IMR-90 (cell line): ENCODE data around the gene CPED1. TPM values are rescaled to one million over a fixed set of nuclear protein-coding genes. Genes with fewer than 3 reads are reported as not detected.

ENCODE experiments used
- ATAC-seq: fragments of 200-7000 bp; cut with Tn5 transposase; 2 replicates; pipeline ENCODE4 v1.9.1; 2020; ENCODE audit warnings: low read depth, mild to moderate bottlenecking, moderate library complexity
- BruUV-seq: library from RNA; stranded (reverse); fragments of 400-500 nt; replicated peaks from 2 replicates; lab custom pipeline; 2021; lab: Mats Ljungman, UMichigan
- CTCF ChIA-PET: fragments of 300-600 bp; formaldehyde crosslinking; extraction: SDS; loops from one replicate; lab custom pipeline; 2021; ENCODE audit warnings: antibody characterized with exemption; lab: Yijun Ruan, JAX
- POLR2A ChIA-PET: fragments of 300-600 bp; sonication (Branson Sonifier 250); formaldehyde crosslinking; loops from one replicate; lab custom pipeline; 2022; ENCODE audit warnings: antibody characterized with exemption; ENCODE audit not compliant: unreplicated experiment; lab: Charles Lee
- DNase-seq: peaks from one replicate; pipeline ENCODE4 v3.0.0; 2013
- H2AFZ ChIP-seq: replicated peaks from 2 replicates; pipeline ENCODE3; 2013; ENCODE audit warnings: low read length, mild to moderate bottlenecking; ENCODE audit not compliant: poor library complexity
- H2AK5ac ChIP-seq: 2 replicates; pipeline ENCODE4 v1.6.1; 2013; ENCODE audit warnings: low read depth, low read length, inconsistent platforms
- H2AK9ac ChIP-seq: replicated peaks from 2 replicates; pipeline ENCODE3; 2013; ENCODE audit warnings: mild to moderate bottlenecking, low read depth, low read length, moderate library complexity; ENCODE audit not compliant: poor library complexity
- H2BK120ac ChIP-seq: 2 replicates; pipeline ENCODE4 v1.6.1; 2013; ENCODE audit warnings: low read depth, low read length, inconsistent platforms
- H2BK15ac ChIP-seq: 3 replicates; pipeline ENCODE4 v1.6.1; 2013; ENCODE audit warnings: low read depth, low read length, inconsistent platforms
- H2BK20ac ChIP-seq: 2 replicates; pipeline ENCODE4 v1.6.1; 2013; ENCODE audit warnings: low read depth, mild to moderate bottlenecking, inconsistent platforms, low read length, moderate library complexity
- H2BK5ac ChIP-seq: 2 replicates; pipeline ENCODE4 v1.6.1; 2013; ENCODE audit warnings: mild to moderate bottlenecking, low read depth, low read length, inconsistent platforms; ENCODE audit not compliant: poor library complexity, severe bottlenecking
- H3K14ac ChIP-seq: replicated peaks from 2 replicates; pipeline ENCODE4 v1.6.1; 2013; ENCODE audit warnings: low read depth, low read length, inconsistent platforms
- H3K18ac ChIP-seq: 2 replicates; pipeline ENCODE4 v1.6.1; 2013; ENCODE audit warnings: low read depth, low read length, control low read depth
- H3K23ac ChIP-seq: 2 replicates; pipeline ENCODE4 v1.6.1; 2013; ENCODE audit warnings: low read depth, low read length, inconsistent platforms
- H3K27ac ChIP-seq: 2 replicates; pipeline ENCODE4 v1.5.1; 2013; ENCODE audit warnings: mild to moderate bottlenecking, control low read depth, low read length; ENCODE audit not compliant: insufficient read depth
- H3K27me3 ChIP-seq: 2 replicates; pipeline ENCODE4 v1.6.1; 2013; ENCODE audit warnings: low read length; ENCODE audit not compliant: control insufficient read depth, insufficient read depth
- H3K36me3 ChIP-seq: 2 replicates; pipeline ENCODE4 v1.6.1; 2013; ENCODE audit warnings: low read length, mixed read lengths; ENCODE audit not compliant: control insufficient read depth, insufficient read depth
- H3K4ac ChIP-seq: 2 replicates; pipeline ENCODE4 v1.6.1; 2013; ENCODE audit warnings: low read depth, low read length, inconsistent platforms
- H3K4me1 ChIP-seq: 2 replicates; pipeline ENCODE4 v1.6.1; 2013; ENCODE audit warnings: low read length, mixed read lengths; ENCODE audit not compliant: control insufficient read depth, insufficient read depth
- H3K4me2 ChIP-seq: 2 replicates; pipeline ENCODE4 v1.6.1; 2013; ENCODE audit warnings: low read depth, mild to moderate bottlenecking, control low read depth, low read length, moderate library complexity
- H3K4me3 ChIP-seq: 2 replicates; pipeline ENCODE4 v1.5.1; 2013; ENCODE audit warnings: low read depth, mild to moderate bottlenecking, control low read depth, low read length, moderate library complexity; ENCODE audit not compliant: insufficient read depth
- H3K56ac ChIP-seq: 2 replicates; pipeline ENCODE4 v1.6.1; 2013; ENCODE audit warnings: low read length, inconsistent platforms; ENCODE audit not compliant: insufficient read depth; ENCODE audit errors: extremely low read depth
- H3K79me1 ChIP-seq, 2 experiments: 2 replicates each; pipeline ENCODE4 v1.6.1; 2013; ENCODE audit warnings: low read length in 2 of 2, inconsistent platforms in 1 of 2, low read depth in 1 of 2
- H3K9ac ChIP-seq: 2 replicates; pipeline ENCODE4 v1.6.1; 2013; ENCODE audit warnings: low read depth, low read length, control low read depth
- H3K9me1 ChIP-seq: 2 replicates; pipeline ENCODE4 v1.6.1; 2013; ENCODE audit warnings: low read length, inconsistent platforms; ENCODE audit not compliant: insufficient read depth
- H3K9me3 ChIP-seq: 2 replicates; pipeline ENCODE4 v1.6.1; 2013; ENCODE audit warnings: low read length; ENCODE audit not compliant: control insufficient read depth, insufficient read depth
- H4K20me1 ChIP-seq: 2 replicates; pipeline ENCODE4 v1.6.1; 2013; ENCODE audit warnings: low read length, inconsistent platforms; ENCODE audit not compliant: insufficient read depth
- H4K5ac ChIP-seq: 2 replicates; pipeline ENCODE4 v1.6.1; 2013; ENCODE audit warnings: mild to moderate bottlenecking, low read depth, low read length, control low read depth
- H4K8ac ChIP-seq, 2 experiments: 2 replicates each; pipeline ENCODE4 v1.6.1; 2013; ENCODE audit warnings: low read depth in 2 of 2, low read length in 2 of 2, control low read depth in 1 of 2, inconsistent platforms in 1 of 2
- H4K91ac ChIP-seq: 2 replicates; pipeline ENCODE4 v1.6.1; 2013; ENCODE audit warnings: low read depth, low read length, inconsistent platforms; ENCODE audit not compliant: insufficient read depth
- BHLHE40 ChIP-seq: fragments of 150-350 bp; IDR thresholded peaks from 2 replicates; pipeline ENCODE4 v1.6.1; 2016; ENCODE audit warnings: mild to moderate bottlenecking, low read depth, low read length
- CTCF ChIP-seq: conservative IDR thresholded peaks from 2 replicates; pipeline ENCODE4 v1.5.1; 2012; ENCODE audit warnings: mild to moderate bottlenecking, low read depth, low read length, improper control_type of control experiment
- ELK1 ChIP-seq: fragments of 150-350 bp; IDR thresholded peaks from 2 replicates; pipeline ENCODE4 v1.6.1; 2016; ENCODE audit warnings: low read depth, mild to moderate bottlenecking, low read length, moderate library complexity, borderline replicate concordance
- MAFK ChIP-seq: IDR thresholded peaks from 2 replicates; pipeline ENCODE4 v1.6.1; 2012; ENCODE audit warnings: low read depth, low read length, improper control_type of control experiment
- MAZ ChIP-seq: IDR thresholded peaks from 2 replicates; pipeline ENCODE4 v1.6.1; 2012; ENCODE audit warnings: low read depth, mild to moderate bottlenecking, low read length, improper control_type of control experiment, moderate library complexity, borderline replicate concordance
- MXI1 ChIP-seq: IDR thresholded peaks from 2 replicates; pipeline ENCODE4 v1.6.1; 2012; ENCODE audit warnings: low read depth, mild to moderate bottlenecking, low read length, moderate library complexity, borderline replicate concordance
- NFE2L2 ChIP-seq: fragments of 150-350 bp; IDR thresholded peaks from 2 replicates; pipeline ENCODE4 v1.6.1; 2016; ENCODE audit warnings: low read depth, mild to moderate bottlenecking, low read length
- POLR2A ChIP-seq: IDR thresholded peaks from 2 replicates; pipeline ENCODE4 v1.6.1; 2012; ENCODE audit warnings: mild to moderate bottlenecking, low read depth, low read length
- RCOR1 ChIP-seq: IDR thresholded peaks from 2 replicates; pipeline ENCODE4 v1.6.1; 2012; ENCODE audit warnings: mild to moderate bottlenecking, low read length, improper control_type of control experiment; ENCODE audit not compliant: insufficient replicate concordance
- USF2 ChIP-seq: fragments of 150-350 bp; IDR thresholded peaks from 2 replicates; pipeline ENCODE4 v1.6.1; 2017; ENCODE audit warnings: mild to moderate bottlenecking, antibody characterized with exemption, low read length, low read depth
- WGBS, 2 experiments: methylation state at CpG; one replicate each; pipeline versions ENCODE4 v1.1.5 to v1.1.7; 2013; ENCODE audit warnings: missing lambda C conversion rate in 2 of 2; ENCODE audit not compliant: insufficient read length in 1 of 2; ENCODE audit errors: extremely low coverage in 2 of 2; 5-methylcytosine and 5-hydroxymethylcytosine counted together
- dilution Hi-C: fragments of 300-500 bp; cut with HindIII; formaldehyde crosslinking; loops from one replicate; pipeline ENCODE4 v1.14.3; 2018; ENCODE audit warnings: low sequenced_read_pairs; ENCODE audit not compliant: unreplicated experiment
- in situ Hi-C: fragments of 300-500 bp; cut with MboI; formaldehyde crosslinking; loops from 3 replicates; pipeline ENCODE4 v1.14.3; 2019; ENCODE audit warnings: low sequenced_read_pairs, inconsistent platforms, mixed read lengths
- intact Hi-C: fragments of 100-400 bp; cut with micrococcal nuclease; formaldehyde crosslinking; loops from 2 replicates; pipeline ENCODE4 v1.10.0; 2022
- polyA plus RNA-seq, 3 experiments: library from polyadenylated mRNA; depleted of rRNA; stranded (reverse); fragments of >200 nt; gene quantifications; 2 replicates each; pipeline ENCODE4 v1.2.3, GENCODE V29; 2012; ENCODE audit warnings: low replicate concordance in 1 of 3
- total RNA-seq: library from RNA; depleted of rRNA; stranded (reverse); fragments of >200 nt; gene quantifications from 2 replicates; pipeline ENCODE4 v1.2.3, GENCODE V29; 2012

CPED1 gene
- total and polyA plus RNA-seq, 2 of the 4 experiments (the other 2 are of a cell fraction) = 31.2 to 96.8 TPM

- no peak overlapping the region for H3K18ac ChIP-seq
- no peak overlapping the region for H4K8ac ChIP-seq
- H3K9me3 ChIP-seq = no peaks in the 10 kb centered on the region
- dilution Hi-C loops (no loop called here), in situ Hi-C loops (no loop called here), intact Hi-C loops (no loop called here)
- no peak overlapping the region for H3K27ac ChIP-seq
- H3K4ac ChIP-seq = no peak overlapping the region
- no peaks in the 10 kb centered on the region for H4K20me1 ChIP-seq
- H3K9me1 ChIP-seq = no peaks in the 10 kb centered on the region
- no peak overlapping the region for H4K91ac ChIP-seq
- 20% methylated on average over 1 of the region's 5 CpGs; no CpG with 5 or more reads in 1 of the 2 experiments for WGBS, 2 experiments
- no peak for DNase-seq
- no peak overlapping the region for H2BK15ac ChIP-seq
- H3K4me2 ChIP-seq = no peak overlapping the region
- BruUV-seq = no TSS peak
- no peak overlapping the region for H3K23ac ChIP-seq
- no peak overlapping the region for H3K14ac ChIP-seq
- H3K9ac ChIP-seq = no peak overlapping the region
- no peak overlapping the region for H2BK5ac ChIP-seq
- TF ChIP-seq USF2 (no peak), MAZ (no peak), RCOR1 (no peak), ELK1 (no peak), NFE2L2 (no peak), CTCF (no peak), MAFK (no peak), POLR2A (no peak), MXI1 (no peak), BHLHE40 (no peak)
- H4K5ac ChIP-seq = no peak overlapping the region
- no peak overlapping the region for H2BK120ac ChIP-seq
- no peak overlapping the region for H2BK20ac ChIP-seq
- no peak overlapping the region for H2AK9ac ChIP-seq
- ChIA-PET CTCF (interaction anchor here (0.5 kb wide), 1 partner anchor 284 kb away, joined by 4 read pairs; no protein-coding TSS in a partner anchor), POLR2A (no interaction called here)
- H2AK5ac ChIP-seq = no peak overlapping the region
- H3K36me3 ChIP-seq = no peaks in the 10 kb centered on the region
- H3K4me1 ChIP-seq = no peaks in the 10 kb centered on the region
- peaks cover 5% of the 10 kb centered on the region for H3K27me3 ChIP-seq
- no peak overlapping the region for H3K56ac ChIP-seq
- H3K79me1 ChIP-seq = no peaks in the 10 kb centered on the region
- H3K4me3 ChIP-seq = no peak overlapping the region
- ATAC-seq = no peak
- no peak overlapping the region for H2AFZ ChIP-seq
Observed at GRCh38 chr7:121323515-121324302, 335.2 kb downstream of the CPED1 start.
